NT2/D1 (cell line): ENCODE measurements around the gene GPATCH1.

Source experiments
- SUZ12 ChIP-seq: IDR thresholded peaks from 2 replicates; pipeline ENCODE4 v1.6.1; 2011; ENCODE audit not compliant: insufficient read length, insufficient read depth; ENCODE audit errors: extremely low read depth
- ZNF274 ChIP-seq: IDR thresholded peaks from 2 replicates; pipeline ENCODE4 v1.6.1; 2011; ENCODE audit warnings: mild to moderate bottlenecking, low read depth, low read length

DNA sequence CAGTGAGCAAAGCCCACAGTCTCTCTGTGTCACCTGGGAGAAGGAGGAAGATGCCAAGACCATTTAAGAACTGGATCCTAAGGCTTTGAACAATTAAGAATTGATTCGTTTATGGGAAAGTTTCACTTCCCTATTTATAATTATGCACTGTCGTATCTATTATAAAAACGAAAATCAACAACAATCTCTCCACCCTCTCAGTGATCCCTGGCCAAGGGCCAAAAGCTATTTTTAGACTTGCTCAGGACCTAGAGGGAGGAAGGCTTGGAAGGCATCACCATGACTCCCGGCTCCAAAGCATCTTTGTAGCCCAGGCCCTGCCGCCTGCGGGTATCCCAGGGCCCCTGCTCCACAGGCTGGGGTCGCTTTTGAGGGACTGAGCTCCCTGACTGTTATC lies 17.6 kb upstream of the GPATCH1 start:
- TF ChIP-seq SUZ12 (no peak), ZNF274 (no peak)
